CD1c-positive myeloid dendritic cell (primary cell): ENCODE results near the gene KLHL29.

Source experiments
- DNase-seq: peaks from one replicate; pipeline ENCODE4 v3.0.0-alpha.2; 2016; ENCODE audit errors: extremely low spot score

KLHL29 gene

GRCh38 chr2:23394700-23395099 is 9.7 kb downstream of the KLHL29 start:
- no peak for DNase-seq

GRCh38 chr2:23397478-23397877 is 12.5 kb downstream of the KLHL29 start:
- no peak for DNase-seq

- DNase-seq = no peak
Observed at GRCh38 chr2:23399674-23400261, 14.8 kb downstream of the KLHL29 start.

GRCh38 chr2:23400703-23401102 is 15.7 kb downstream of the KLHL29 start:
- no peak for DNase-seq

- no peak for DNase-seq
Observed at GRCh38 chr2:23401427-23402204, 16.6 kb downstream of the KLHL29 start.

- no peak for DNase-seq
Observed at GRCh38 chr2:23402205-23402740, 17.3 kb downstream of the KLHL29 start.

GRCh38 chr2:23404426-23404825 is 19.4 kb downstream of the KLHL29 start:
- peak; percentile 20 for DNase-seq

GRCh38 chr2:23409248-23409647 is 24.3 kb downstream of the KLHL29 start:
- DNase-seq = no peak

GRCh38 chr2:23410596-23410995 is 25.6 kb downstream of the KLHL29 start:
- no peak for DNase-seq

GRCh38 chr2:23411752-23412431 is 26.9 kb downstream of the KLHL29 start:
- no peak for DNase-seq

- no peak for DNase-seq
Observed at GRCh38 chr2:23412556-23413155, 27.7 kb downstream of the KLHL29 start.

GRCh38 chr2:23413641-23414040 is 28.7 kb downstream of the KLHL29 start:
- DNase-seq = no peak

GRCh38 chr2:23414106-23414505 is 29.1 kb downstream of the KLHL29 start:
- DNase-seq = no peak

- DNase-seq = no peak
Observed at GRCh38 chr2:23414871-23415270, 29.9 kb downstream of the KLHL29 start.

- DNase-seq = no peak
Observed at GRCh38 chr2:23417310-23417709, 32.3 kb downstream of the KLHL29 start.

- DNase-seq = no peak
Observed at GRCh38 chr2:23418056-23418455, 33.1 kb downstream of the KLHL29 start.

- no peak for DNase-seq
Observed at GRCh38 chr2:23418461-23418911, 33.5 kb downstream of the KLHL29 start.

- no peak for DNase-seq
Observed at GRCh38 chr2:23419171-23420090, 34.5 kb downstream of the KLHL29 start.

- DNase-seq = no peak
Observed at GRCh38 chr2:23420091-23420839, 35.3 kb downstream of the KLHL29 start.

- no peak for DNase-seq
Observed at GRCh38 chr2:23420840-23421476, 36.0 kb downstream of the KLHL29 start.
